ENCODE results near the gene FAM174A.
"Not testable (repeated sequence)": the region's sequence is repeated elsewhere in the genome, so short reads cannot be mapped to it uniquely, and the experiment has no call there.

The FAM174A gene

DNA sequence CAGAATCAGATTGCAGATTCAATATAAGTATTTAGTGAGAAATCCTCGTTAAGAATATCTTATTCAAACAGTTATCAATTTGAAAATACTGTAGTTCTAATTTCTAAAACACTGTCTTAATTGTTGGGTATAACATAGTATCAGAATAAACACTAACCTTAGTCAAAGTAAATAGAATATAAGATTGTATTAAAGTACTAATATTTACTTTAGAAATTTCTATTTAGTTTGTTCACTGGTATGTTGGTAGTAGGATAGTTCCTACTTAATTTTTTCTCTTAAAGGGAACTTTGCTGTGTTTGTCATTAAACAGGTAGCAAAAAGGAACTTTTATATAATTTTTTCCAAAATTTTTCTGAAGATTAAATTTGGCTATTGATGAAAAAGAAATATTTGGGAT, 42.3 kb downstream of the FAM174A start:
- no peak for DNase-seq

DNA sequence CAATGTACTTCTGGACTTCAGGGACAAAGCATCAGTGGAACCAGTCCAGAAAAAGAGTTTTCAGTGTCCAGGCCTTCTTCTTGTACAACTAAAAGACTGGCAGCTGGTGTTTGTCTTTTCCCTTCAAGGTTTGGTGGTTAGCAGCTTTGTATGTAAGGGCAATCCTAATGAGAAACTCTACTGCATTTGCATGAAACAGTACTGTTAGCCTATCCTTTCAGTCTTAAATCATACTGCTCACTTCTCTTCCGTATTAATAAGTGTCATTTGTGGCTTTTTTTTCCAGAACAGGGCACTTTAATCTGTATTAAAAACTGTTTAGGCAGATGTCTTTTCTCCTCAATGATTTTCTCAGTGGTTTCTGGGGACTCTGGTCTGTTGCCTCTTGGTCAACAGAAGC, 48.9 kb downstream of the FAM174A start:
- DNase-seq, result no peak

DNA sequence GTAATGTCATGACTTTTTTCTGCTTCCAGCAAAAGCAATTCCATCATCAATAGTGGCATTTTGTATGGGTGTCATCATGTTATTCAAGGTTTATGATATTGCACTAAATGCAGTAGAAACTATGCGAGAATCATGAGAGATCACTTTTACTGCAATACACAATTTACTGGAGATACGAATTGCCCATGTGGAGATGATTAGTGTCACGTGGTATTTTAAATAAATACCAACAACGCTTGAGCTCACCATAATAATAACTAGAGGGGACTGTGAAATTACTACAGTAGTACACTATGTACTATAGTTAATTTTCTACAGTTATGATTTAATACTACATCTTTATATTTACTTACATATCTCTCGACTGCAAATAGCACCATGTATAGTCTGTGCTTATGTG, 49.7 kb downstream of the FAM174A start:
- no peak for DNase-seq

DNA sequence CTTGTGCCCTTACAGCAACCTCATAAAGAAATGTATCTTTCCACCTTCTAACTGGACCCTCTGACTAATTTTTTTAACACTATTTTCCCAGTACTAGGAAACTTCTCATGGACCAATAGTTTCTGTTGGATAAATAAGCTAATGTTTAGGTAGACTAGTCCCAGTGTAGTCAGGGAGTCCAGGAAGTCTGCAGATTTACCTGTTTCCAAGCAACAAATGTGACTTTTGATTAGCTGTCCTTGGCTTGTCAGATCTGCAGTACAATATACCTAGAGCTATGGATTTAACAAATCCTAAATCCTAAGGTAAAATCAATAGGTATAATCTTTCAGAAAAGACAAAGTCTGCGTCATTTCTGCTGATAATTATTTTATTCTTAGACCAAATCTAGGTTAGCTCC, 55.7 kb downstream of the FAM174A start:
- no peak for DNase-seq

DNA sequence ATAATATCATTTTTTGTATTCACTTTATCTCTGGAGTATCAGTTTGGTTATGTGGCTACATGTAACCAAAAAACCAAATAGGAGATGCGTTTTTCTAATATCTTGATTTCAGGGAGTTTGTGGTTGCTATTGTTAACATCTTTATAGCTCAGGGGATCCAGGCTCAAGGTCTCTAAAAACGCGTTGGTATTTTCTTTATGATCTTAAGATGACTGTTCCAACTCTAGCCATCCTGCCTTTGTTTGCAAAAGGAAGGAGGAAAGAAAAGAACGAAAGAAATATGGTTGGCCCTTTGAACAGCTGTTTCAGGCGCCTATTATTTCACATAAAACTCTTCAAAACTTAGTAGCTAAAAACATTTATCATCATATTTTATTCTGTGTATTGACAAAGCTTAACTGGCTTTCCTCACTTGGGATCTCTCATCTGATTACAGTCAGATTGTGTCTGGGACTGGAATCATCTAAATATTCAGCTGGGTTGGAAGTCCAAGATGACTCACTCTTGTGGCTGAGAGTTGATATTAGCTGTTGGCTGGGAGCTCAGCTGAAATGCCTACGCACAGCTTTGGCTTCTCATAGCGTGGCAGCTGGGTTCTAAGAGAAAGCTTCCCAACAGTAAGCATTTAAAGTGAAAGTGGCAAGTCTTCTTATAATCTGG, 60.1 kb downstream of the FAM174A start:
- no peak for DNase-seq

DNA sequence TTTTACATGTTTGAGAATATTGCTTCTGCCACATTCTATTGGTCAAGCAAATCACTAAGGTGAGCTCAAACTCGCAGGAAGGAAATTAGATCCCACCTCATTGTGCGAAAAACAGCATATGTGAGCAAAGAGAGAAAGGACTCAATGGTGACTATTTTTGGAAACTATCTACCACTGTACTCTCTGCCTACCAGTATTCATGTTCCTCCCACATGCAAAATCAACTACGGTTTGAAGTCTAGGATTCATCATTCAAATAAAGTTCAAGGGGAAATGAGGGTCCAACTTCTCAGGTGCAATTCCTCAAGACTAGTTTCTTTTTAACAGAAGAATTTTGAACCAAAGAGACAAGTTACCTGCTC, 60.6 kb downstream of the FAM174A start:
- no peak for DNase-seq

DNA sequence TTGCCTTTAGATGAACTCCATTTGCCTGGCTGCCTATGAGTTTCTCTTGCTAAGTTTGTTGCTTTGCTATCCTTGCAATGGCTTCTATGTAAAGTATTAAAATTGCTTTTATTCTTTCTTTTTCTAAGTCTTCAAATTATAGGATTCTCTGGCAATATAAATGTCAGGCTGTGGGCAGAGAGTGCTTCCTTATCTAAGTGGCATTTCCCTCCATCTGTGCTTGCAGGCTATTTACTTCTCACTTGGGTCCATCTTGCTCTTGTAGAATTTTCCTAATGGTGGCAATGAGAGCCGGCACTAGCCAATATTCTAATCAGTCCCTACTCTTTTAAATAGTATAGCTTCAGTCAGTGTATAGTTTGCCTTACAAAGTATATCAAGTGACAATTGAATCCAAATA, 63.3 kb downstream of the FAM174A start:
- no peak for DNase-seq

DNA sequence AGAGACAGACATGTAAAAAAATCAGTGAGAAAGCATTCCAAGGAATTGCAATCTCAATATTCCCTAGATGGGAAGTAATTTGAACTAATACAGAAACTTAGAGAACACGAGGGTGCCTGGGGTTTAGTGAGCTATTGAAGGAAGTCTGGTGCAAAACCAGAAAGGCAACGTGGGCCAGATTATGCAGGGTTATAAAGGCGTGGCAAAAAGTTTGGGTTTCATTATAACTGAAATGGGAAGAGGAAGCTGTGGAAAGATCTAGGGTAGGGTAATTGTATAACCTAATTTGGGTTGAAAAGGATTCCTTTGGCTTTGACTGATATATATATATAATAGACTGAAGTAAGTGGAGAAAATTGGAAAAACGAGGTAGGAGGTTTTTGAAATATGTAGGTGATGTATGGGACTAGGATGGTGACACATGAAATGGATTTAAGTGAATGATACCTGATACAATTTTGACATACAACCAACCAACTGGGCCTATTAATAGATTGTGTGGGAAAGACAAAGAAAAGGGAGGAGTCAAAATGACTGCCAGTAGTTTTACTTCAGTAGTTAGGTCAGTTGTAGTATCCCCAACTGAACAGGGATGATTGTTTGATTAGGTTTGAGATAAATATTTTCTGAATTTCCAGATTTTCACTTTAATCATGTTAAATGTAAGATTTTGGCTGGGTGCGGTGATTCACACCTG, 65.3 kb downstream of the FAM174A start:
- DNase-seq, result no peak

DNA sequence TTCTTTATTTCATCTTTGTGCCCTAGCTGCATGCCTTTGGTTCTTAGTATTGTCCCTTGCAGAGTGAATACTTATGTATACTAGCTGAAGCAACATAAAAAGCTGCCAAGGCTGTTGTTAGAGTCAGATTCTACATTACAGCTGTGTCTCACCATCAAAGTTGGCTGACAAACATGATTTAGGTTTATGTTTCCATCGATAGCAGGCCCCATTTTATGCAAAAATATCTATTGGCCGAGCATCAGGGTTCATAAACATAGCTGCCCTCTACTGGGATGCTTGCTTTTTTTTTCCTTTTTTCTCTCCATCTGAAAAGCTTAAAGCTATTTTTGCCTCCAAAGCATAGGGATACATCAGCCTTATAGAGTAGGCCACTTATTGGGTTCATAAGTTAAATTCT, 68.0 kb downstream of the FAM174A start:
- no peak for DNase-seq

DNA sequence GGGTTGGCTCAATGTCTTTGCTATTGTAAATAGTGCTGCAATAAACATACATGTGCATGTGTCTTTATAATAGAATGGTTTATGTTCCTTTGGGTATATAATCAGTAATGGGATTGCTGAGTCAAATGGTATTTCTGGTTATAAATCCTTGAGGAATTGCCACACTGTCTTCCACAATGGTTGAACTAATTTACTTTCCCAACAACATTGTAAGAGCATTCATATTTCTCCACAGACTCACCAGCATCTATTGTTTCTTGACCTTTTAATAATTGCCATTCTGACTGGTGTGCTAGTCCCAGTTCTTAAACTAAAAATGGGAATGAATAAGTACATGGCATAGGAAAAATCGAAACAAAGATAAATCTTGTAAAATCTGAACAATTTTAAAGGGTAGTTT, 68.8 kb downstream of the FAM174A start:
- DNase-seq, result not testable (repeated sequence)

DNA sequence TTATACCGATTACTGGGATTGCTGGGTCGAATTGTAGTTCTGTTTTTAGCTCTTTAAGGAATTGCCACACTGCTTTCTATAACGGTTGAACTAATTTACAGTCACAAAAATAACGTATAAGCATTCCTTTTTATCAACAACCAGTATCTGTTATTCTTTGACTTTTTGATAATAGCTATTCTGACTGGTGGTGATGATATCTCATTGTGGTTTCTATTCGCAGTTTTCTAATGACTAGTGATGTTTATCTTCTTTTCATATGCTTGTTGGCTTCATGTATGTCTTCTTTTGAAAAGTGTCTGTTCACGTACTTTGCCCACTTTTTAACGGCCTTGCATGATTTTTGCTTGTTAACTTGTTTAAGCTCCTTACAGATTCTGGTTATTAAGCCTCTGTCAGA, 74.4 kb downstream of the FAM174A start:
- no peak for DNase-seq

DNA sequence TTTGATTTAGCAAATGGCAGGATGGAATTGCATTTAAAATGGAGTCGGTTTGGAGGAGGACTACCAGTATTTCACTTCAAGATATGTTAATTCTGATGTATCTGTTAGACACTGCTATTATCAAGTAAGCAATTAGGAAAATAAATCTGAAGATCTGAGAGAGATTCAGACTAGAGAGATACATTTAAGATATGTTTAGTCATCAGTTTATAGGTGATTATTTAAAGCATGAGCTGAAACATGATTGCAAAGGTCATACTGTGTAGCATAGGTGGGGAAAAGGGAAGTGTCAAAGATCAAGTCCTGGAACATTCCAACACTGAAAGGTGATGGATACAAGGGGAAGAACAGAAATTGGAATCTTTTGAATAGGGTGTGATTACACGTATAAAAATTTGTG, 79.1 kb downstream of the FAM174A start:
- no peak for DNase-seq

DNA sequence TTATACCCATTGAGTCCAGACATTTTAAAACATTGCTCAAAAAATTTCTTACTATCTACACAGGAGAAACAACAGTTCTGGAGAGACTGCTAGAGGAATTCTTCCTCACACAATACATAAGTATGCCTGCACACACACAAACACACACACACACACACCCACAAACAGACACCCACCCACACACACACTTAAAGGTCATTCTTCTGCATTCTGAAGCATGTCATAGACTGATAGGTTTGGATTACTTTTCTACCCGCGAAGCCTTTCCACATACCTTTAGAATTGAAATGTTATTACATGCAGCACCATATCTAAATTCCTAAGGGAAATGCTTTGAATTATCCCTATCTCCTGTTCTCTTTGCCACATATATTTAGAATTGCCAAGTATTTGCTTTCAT, 80.2 kb downstream of the FAM174A start:
- no peak for DNase-seq

DNA sequence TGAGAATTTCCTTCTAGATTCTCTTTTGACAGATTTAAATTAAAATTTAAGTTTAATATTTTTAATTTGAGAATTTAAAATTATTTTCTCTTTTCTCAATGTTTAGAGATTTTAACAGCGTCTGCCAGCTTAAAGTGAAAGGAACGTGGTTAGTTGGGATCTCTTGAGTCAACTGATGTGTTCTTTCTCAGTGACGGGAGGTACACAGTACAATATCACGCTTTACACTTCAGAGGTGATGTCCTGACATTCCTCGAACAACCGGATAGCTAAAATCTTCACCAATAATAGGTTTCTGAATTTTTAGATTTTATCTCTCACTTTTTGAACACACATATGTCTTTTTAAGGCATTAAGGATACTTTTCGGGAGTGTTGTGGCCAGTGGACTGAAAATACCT, 81.1 kb downstream of the FAM174A start:
- DNase-seq, result no peak

DNA sequence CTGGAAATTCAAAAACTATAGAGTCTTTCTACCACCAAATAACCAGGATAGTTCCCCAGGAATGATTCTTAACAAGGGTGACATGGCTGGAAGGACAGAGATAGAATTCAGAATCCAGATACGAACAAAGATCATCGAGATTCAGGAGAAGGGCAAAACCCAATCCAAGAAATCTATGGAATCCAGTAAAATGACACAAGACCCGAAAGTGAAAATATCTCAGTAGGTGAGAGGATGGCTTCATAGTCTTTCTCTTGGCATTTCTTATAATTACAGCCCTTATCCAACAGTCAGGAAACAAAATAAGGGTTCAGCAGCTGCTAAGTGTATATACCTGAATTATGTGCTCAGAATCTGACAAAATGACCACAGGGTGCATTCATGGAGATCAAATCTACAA, 81.8 kb downstream of the FAM174A start:
- no peak for DNase-seq

DNA sequence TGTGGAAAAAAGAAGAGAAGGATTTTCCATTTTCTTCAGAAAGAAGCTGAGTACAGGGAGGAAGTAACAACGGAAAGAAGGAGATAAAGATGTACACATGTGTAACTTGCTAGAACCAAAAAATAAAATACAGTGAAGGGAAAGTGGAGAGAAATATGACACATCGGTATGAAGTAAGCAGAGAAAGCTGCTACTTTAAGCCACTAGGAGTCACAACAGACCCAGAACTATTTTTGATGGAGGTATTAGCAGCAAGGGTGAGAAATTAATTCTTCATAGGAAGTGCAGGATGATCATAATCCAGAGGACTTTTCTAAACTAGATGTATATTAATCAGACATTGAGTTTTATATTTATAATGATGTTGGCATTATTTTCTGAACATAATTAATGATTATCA, 88.5 kb downstream of the FAM174A start:
- no peak for DNase-seq

DNA sequence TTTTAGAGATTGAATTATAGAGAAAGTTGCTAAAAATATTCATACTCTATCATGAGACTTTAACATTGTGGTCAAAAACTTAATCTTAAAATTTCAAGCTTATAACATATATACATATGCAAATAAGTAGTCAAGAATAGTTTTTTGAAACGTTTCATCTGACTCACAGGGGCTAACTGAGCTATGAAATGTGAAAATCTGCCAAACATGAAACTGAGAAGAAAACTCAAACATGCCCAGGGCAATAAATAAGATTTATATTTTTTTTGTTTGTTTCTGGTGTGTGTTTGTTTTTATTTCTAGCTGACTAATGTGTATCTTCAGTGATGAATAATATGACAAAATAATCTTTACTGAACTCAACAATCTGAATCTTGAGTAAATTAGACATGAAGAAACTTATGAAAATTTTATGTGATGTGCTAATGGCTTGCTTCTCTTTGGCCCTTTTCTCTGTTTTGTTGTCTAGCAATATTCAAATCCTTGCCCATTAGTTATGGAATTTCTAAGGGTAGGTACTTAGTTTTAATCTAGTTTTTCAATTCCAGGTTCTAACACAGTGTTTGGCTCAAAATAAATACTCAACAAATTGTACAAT, 99.9 kb downstream of the FAM174A start:
- DNase-seq, result no peak
